ENCODE measurements around the gene RAPGEFL1. TPM values are rescaled to one million over a fixed set of nuclear protein-coding genes. Genes with fewer than 3 reads are reported as not detected.
A peak's percentile ranks its signal among the peaks of the same experiment; 100 is the strongest.

RAPGEFL1 gene
- total and polyA plus RNA-seq, 10 of the 15 experiments (the other 5 are each of a cell fraction or from before 2014, with no cell fraction given): 0.13 to 3.2 (median 1.5) TPM

DNA sequence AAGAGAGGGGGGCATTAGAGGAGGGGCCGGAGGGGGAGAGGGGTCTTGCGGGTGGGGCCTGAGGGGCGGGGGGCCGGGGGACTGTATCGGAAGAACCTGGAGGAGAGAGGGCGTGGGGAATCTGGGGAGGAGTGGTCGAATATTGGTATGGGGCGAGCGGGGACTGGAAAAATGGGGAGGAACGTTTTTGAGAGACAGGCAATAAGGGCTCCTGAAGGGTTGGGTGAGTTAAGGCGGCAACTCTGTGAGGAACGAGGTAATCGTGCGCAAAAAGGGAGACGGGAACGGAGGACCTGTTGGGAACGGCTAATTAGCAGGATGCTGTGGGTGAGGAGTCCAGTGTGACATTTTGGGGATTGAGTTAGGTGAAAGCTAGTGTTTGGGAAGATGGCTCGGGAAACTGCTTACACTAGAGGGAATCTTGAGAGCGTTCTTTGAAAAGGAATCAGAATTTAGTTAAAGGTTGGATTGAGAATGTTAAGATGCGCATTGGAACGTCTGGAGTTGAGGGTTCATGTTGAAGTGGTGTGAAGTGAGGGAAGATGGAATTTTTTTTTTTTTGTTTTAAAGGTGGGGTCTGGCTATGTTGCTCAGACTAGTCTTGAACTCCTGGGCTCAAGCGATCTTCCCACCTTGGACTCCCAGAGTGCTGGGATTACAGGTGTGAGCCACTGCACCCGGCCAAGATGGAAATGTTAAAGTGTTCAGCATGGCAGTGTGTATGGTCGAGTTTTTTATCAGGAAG is 42.5 kb downstream of the RAPGEFL1 start (continued):
- TF ChIP-seq, protein P1, sequence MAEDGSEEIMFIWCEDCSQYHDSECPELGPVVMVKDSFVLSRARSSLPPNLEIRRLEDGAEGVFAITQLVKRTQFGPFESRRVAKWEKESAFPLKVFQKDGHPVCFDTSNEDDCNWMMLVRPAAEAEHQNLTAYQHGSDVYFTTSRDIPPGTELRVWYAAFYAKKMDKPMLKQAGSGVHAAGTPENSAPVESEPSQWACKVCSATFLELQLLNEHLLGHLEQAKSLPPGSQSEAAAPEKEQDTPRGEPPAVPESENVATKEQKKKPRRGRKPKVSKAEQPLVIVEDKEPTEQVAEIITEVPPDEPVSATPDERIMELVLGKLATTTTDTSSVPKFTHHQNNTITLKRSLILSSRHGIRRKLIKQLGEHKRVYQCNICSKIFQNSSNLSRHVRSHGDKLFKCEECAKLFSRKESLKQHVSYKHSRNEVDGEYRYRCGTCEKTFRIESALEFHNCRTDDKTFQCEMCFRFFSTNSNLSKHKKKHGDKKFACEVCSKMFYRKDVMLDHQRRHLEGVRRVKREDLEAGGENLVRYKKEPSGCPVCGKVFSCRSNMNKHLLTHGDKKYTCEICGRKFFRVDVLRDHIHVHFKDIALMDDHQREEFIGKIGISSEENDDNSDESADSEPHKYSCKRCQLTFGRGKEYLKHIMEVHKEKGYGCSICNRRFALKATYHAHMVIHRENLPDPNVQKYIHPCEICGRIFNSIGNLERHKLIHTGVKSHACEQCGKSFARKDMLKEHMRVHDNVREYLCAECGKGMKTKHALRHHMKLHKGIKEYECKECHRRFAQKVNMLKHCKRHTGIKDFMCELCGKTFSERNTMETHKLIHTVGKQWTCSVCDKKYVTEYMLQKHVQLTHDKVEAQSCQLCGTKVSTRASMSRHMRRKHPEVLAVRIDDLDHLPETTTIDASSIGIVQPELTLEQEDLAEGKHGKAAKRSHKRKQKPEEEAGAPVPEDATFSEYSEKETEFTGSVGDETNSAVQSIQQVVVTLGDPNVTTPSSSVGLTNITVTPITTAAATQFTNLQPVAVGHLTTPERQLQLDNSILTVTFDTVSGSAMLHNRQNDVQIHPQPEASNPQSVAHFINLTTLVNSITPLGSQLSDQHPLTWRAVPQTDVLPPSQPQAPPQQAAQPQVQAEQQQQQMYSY (CRISPR knock-in tag; IDR thresholded peaks at IDR 0.05): no peak
- no peak for TF ChIP-seq CEBPB (IDR thresholded peaks at IDR 0.05; ENCODE audit: borderline replicate concordance in 1 of 2, low read depth in 2 of 2, low read length in 2 of 2)
- 0 out of 2 replicates have a peak, but pooled peaks have one; percentile 20 for TF ChIP-seq ATF7 (IDR thresholded peaks at IDR 0.05; ENCODE audit: low read depth)
- TF ChIP-seq YBX1 (IDR thresholded peaks at IDR 0.05): no peak
- no peak for TF ChIP-seq BMI1 (IDR thresholded peaks at IDR 0.05; ENCODE audit: borderline replicate concordance)
- no peak for TF ChIP-seq ZNF217 (IDR thresholded peaks at IDR 0.05)
- peak; percentile 40 for TF ChIP-seq PBX3 (IDR thresholded peaks at IDR 0.05; ENCODE audit: insufficient replicate concordance, low read depth, low read length)
- TF ChIP-seq, protein P2, sequence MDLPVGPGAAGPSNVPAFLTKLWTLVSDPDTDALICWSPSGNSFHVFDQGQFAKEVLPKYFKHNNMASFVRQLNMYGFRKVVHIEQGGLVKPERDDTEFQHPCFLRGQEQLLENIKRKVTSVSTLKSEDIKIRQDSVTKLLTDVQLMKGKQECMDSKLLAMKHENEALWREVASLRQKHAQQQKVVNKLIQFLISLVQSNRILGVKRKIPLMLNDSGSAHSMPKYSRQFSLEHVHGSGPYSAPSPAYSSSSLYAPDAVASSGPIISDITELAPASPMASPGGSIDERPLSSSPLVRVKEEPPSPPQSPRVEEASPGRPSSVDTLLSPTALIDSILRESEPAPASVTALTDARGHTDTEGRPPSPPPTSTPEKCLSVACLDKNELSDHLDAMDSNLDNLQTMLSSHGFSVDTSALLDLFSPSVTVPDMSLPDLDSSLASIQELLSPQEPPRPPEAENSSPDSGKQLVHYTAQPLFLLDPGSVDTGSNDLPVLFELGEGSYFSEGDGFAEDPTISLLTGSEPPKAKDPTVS (IDR thresholded peaks at IDR 0.05; ENCODE audit: low read depth, low read length): no peak
- TF ChIP-seq BACH1 (IDR thresholded peaks at IDR 0.05; ENCODE audit: borderline replicate concordance): no peak
- TF ChIP-seq, protein P3, sequence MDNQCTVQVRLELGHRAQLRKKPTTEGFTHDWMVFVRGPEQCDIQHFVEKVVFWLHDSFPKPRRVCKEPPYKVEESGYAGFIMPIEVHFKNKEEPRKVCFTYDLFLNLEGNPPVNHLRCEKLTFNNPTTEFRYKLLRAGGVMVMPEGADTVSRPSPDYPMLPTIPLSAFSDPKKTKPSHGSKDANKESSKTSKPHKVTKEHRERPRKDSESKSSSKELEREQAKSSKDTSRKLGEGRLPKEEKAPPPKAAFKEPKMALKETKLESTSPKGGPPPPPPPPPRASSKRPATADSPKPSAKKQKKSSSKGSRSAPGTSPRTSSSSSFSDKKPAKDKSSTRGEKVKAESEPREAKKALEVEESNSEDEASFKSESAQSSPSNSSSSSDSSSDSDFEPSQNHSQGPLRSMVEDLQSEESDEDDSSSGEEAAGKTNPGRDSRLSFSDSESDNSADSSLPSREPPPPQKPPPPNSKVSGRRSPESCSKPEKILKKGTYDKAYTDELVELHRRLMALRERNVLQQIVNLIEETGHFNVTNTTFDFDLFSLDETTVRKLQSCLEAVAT (IDR thresholded peaks at IDR 0.05): no peak; the same call in 1 of the 2 replicates
- TF ChIP-seq, protein P4, sequence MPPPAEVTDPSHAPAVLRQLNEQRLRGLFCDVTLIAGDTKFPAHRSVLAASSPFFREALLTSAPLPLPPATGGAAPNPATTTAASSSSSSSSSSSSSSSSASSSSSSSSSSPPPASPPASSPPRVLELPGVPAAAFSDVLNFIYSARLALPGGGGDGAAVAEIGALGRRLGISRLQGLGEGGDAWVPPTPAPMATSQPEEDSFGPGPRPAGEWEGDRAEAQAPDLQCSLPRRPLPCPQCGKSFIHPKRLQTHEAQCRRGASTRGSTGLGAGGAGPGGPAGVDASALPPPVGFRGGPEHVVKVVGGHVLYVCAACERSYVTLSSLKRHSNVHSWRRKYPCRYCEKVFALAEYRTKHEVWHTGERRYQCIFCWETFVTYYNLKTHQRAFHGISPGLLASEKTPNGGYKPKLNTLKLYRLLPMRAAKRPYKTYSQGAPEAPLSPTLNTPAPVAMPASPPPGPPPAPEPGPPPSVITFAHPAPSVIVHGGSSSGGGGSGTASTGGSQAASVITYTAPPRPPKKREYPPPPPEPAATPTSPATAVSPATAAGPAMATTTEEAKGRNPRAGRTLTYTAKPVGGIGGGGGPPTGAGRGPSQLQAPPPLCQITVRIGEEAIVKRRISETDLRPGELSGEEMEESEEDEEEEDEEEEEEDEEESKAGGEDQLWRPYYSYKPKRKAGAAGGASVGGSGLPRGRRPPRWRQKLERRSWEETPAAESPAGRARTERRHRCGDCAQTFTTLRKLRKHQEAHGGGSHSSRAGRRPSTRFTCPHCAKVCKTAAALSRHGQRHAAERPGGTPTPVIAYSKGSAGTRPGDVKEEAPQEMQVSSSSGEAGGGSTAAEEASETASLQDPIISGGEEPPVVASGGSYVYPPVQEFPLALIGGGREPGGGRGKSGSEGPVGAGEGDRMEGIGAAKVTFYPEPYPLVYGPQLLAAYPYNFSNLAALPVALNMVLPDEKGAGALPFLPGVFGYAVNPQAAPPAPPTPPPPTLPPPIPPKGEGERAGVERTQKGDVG (CRISPR knock-in tag; IDR thresholded peaks at IDR 0.05): no peak
- no peak for TF ChIP-seq YY1 (IDR thresholded peaks at IDR 0.05; ENCODE audit: low read depth, low read length)
- TF ChIP-seq BRCA1 (IDR thresholded peaks at IDR 0.05; ENCODE audit: low read depth, low read length): no peak
- no peak for TF ChIP-seq IRF3 (IDR thresholded peaks at IDR 0.05)
- TF ChIP-seq SUZ12 (IDR thresholded peaks at IDR 0.05; ENCODE audit: unreplicated experiment): no peak
- no peak for TF ChIP-seq CREM (IDR thresholded peaks at IDR 0.05; ENCODE audit: low read depth)
